B cell (primary cell): ENCODE measurements around the gene ERC1. TPM values are rescaled to one million over a fixed set of nuclear protein-coding genes. Genes with fewer than 3 reads are reported as not detected.
A peak's percentile ranks its signal among the peaks of the same experiment; 100 is the strongest.

ENCODE experiments used
- ATAC-seq: fragments of 200-7000 bp; cut with Tn5 transposase; one replicate; pipeline ENCODE4 v1.10.0; 2021; ENCODE audit warnings: low read depth, mild to moderate bottlenecking, moderate number of reproducible peaks, moderate library complexity
- CTCF ChIA-PET: fragments of 350-600 bp; sonication (Branson Sonifier 250); formaldehyde crosslinking; loops from one replicate; lab custom pipeline; 2021; ENCODE audit warnings: antibody characterized with exemption, inconsistent platforms; lab: Charles Lee
- POLR2A ChIA-PET: fragments of 350-600 bp; sonication (Branson Sonifier 250); formaldehyde crosslinking; loops from one replicate; lab custom pipeline; 2021; ENCODE audit warnings: antibody characterized with exemption; lab: Charles Lee
- DNase-seq: peaks from one replicate; pipeline ENCODE4 v3.0.0; 2013
- H2AFZ ChIP-seq: 2 replicates; pipeline ENCODE4 v1.6.1; 2012; ENCODE audit warnings: mild to moderate bottlenecking, low read depth, low read length; ENCODE audit not compliant: insufficient read depth, poor library complexity, severe bottlenecking
- H3K27ac ChIP-seq, 2 donors: 1 replicate in 1 of 2; 2 replicates in 1 of 2; pipeline ENCODE4 v1.5.1; 2012 to 2013; ENCODE audit warnings: low read length in 2 of 2, mild to moderate bottlenecking in 2 of 2, moderate library complexity in 1 of 2
- H3K27me3 ChIP-seq, 4 experiments: fragments of 200-600 bp in 1 of 4; sonication (generic) in 1 of 4; replicated peaks in 1 of 4; 1 replicate in 2 of 4; 2 replicates in 2 of 4; pipeline versions ENCODE4 v1.6.1 to v1.7.0; 2013 to 2016; ENCODE audit warnings: low read length in 3 of 4, mild to moderate bottlenecking in 2 of 4, mixed read lengths in 1 of 4, moderate library complexity in 1 of 4; ENCODE audit not compliant: insufficient read depth in 4 of 4, control insufficient read depth in 3 of 4; ENCODE audit errors: control extremely low read depth in 1 of 4
- H3K36me3 ChIP-seq, 2 experiments: replicated peaks in 1 of 2; 1 replicate in 1 of 2; 2 replicates in 1 of 2; pipeline versions ENCODE4 v1.6.1 to v1.7.1; 2013; ENCODE audit warnings: low read length in 1 of 2; ENCODE audit not compliant: insufficient read depth in 2 of 2, control insufficient read depth in 1 of 2; ENCODE audit errors: control extremely low read depth in 1 of 2, extremely low read depth in 1 of 2
- H3K4me1 ChIP-seq, 2 donors: fragments of 200-600 bp in 1 of 2; sonication (generic) in 1 of 2; 1 replicate in 1 of 2; 2 replicates in 1 of 2; pipeline versions ENCODE4 v1.5.1 to v1.6.1; 2013 to 2017; ENCODE audit warnings: low read length in 2 of 2; ENCODE audit not compliant: control insufficient read depth in 2 of 2, insufficient read depth in 2 of 2
- H3K4me2 ChIP-seq: replicated peaks from 2 replicates; pipeline ENCODE3; 2012; ENCODE audit warnings: mild to moderate bottlenecking, low read depth, low read length; ENCODE audit not compliant: poor library complexity, severe bottlenecking
- H3K4me3 ChIP-seq, 5 experiments: fragments of 200-600 bp in 1 of 5; sonication (generic) in 1 of 5; 1 replicate in 3 of 5; 2 replicates in 2 of 5; pipeline versions ENCODE4 v1.5.1 to v1.7.0; 2011 to 2016; ENCODE audit warnings: low read length in 4 of 5, mild to moderate bottlenecking in 4 of 5, low read depth in 2 of 5, control low read depth in 1 of 5, moderate library complexity in 1 of 5; ENCODE audit not compliant: insufficient read depth in 1 of 5; ENCODE audit errors: control extremely low read depth in 1 of 5, extremely low read depth in 1 of 5
- H3K79me2 ChIP-seq: fragments of 200-600 bp; sonication (generic); one replicate; pipeline ENCODE4 v1.6.0; 2016; ENCODE audit warnings: low read length; ENCODE audit not compliant: control insufficient read depth, insufficient read depth
- H3K9ac ChIP-seq: fragments of 200-600 bp; sonication (generic); 2 replicates; pipeline ENCODE4 v1.6.1; 2017; ENCODE audit warnings: mild to moderate bottlenecking, low read length, moderate library complexity
- H3K9me3 ChIP-seq, 3 donors: one replicate each; pipeline versions ENCODE4 v1.6.1 to v1.7.1; 2013; ENCODE audit warnings: low read length in 2 of 3; ENCODE audit not compliant: control insufficient read depth in 2 of 3, insufficient read depth in 1 of 3; ENCODE audit errors: control extremely low read depth in 1 of 3
- H4K20me1 ChIP-seq: 2 replicates; pipeline ENCODE4 v1.6.0; 2012; ENCODE audit warnings: mild to moderate bottlenecking, low read length; ENCODE audit not compliant: insufficient read depth, control insufficient read depth, poor library complexity, severe bottlenecking
- H3K27ac Mint-ChIP-seq: one replicate; pipeline ENCODE4 v1.8.0; 2021; ENCODE audit warnings: mixed read lengths
- H3K27me3 Mint-ChIP-seq: one replicate; pipeline ENCODE4 v1.8.0; 2021; ENCODE audit warnings: mixed read lengths
- H3K4me1 Mint-ChIP-seq: one replicate; pipeline ENCODE4 v1.8.0; 2021; ENCODE audit warnings: mixed read lengths
- H3K4me3 Mint-ChIP-seq: one replicate; pipeline ENCODE4 v1.8.0; 2021; ENCODE audit warnings: mixed read lengths
- H3K9me3 Mint-ChIP-seq: one replicate; pipeline ENCODE4 v1.8.0; 2022; ENCODE audit warnings: mixed read lengths; ENCODE audit not compliant: insufficient read depth
- EZH2 ChIP-seq: IDR thresholded peaks from 2 replicates; pipeline ENCODE4 v1.6.1; 2012; ENCODE audit warnings: borderline replicate concordance, low read depth, mild to moderate bottlenecking, moderate library complexity, low read length; ENCODE audit not compliant: insufficient read depth, poor library complexity, severe bottlenecking
- WGBS: methylation state at CpG from one replicate; pipeline ENCODE4 v1.1.5; 2013; ENCODE audit warnings: missing lambda C conversion rate; ENCODE audit not compliant: insufficient coverage; 5-methylcytosine and 5-hydroxymethylcytosine counted together
- intact Hi-C: fragments of 100-400 bp; cut with micrococcal nuclease; formaldehyde crosslinking; loops from one replicate; pipeline ENCODE4 v1.10.0; 2022
- polyA plus RNA-seq: library from polyadenylated mRNA; depleted of rRNA; stranded (reverse); fragments of >200 nt; gene quantifications from 2 replicates; pipeline ENCODE4 v1.2.3, GENCODE V29; 2012
- total RNA-seq, 2 donors: library from RNA; stranded (reverse); fragments of 120-200 nt in 1 of 2; gene quantifications; 1 replicate in 1 of 2; 2 replicates in 1 of 2; pipeline versions ENCODE4 v1.2.3 to v1.2.4, GENCODE V29; 2013 to 2022
- TF ChIP-seq, protein P1 (sequence below): fragments of 200-600 bp; IDR thresholded peaks from one replicate; pipeline ENCODE4 v1.8.0; 2022; ENCODE audit warnings: antibody characterized with exemption, mild to moderate bottlenecking

ERC1 gene
- total and polyA plus RNA-seq, 2 donors (not counting 1 experiment from before 2014, with no cell fraction given) = 4.0 to 77.6 TPM

DNA sequence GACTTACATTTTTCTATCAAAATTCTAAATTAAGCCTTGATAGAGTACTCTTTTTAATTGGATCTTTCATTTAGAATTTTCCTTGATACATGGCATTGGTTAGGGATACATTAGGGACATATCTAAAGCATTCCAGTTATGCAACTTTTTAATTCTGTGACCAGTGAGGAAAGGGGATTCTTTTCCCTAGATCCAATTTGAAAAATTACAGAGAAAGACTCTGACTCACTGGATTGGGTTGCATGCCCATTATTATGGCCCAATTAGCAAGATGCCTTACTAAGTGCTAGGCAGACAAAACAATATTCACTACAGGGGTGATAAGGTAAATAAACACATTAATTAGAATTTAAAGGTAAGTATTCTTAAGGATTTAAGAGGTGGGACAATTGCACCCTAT is 36.3 kb upstream of the ERC1 start:
- intact Hi-C loops = no loop called here
- no peak overlapping the region for H3K4me3 ChIP-seq
- CTCF ChIA-PET = no interaction called here

DNA sequence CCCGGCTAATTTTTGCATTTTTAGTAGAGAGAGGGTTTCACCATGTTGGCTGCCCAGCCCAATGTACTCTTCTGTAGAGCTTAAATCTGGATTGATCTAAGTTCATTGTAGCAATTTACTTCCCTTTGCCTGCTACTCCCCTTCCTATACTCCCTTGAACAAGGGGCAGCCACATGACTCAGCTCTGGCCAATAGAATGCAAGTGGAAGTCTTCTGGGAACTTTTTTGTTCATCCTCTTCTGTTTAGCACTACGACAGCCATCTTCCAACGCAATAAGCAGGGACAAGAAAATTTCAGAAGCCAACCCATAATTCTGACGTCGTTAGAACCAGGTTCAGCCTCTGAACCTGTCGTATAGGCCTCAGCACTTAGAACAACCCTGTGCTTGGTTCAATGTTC is 35.1 kb upstream of the ERC1 start:
- Histone ChIP-seq H2AFZ (no peak overlapping the region), H3K4me3 (no peak overlapping the region), H3K4me2 (no peak overlapping the region), H3K9me3 (no peaks in the 10 kb centered on the region), H3K27ac (no peak overlapping the region), H4K20me1 (no peaks in the 10 kb centered on the region), H3K36me3 (no peaks in the 10 kb centered on the region), H3K79me2 (no peaks in the 10 kb centered on the region), H3K9ac (no peak overlapping the region), H3K27me3 (no peaks in the 10 kb centered on the region), H3K4me1 (peaks cover 0 to 5% of the 10 kb centered on the region in 2 donors)
- ChIA-PET CTCF (no interaction called here), POLR2A (no interaction called here)
- intact Hi-C loops = no loop called here
- no peaks in the 10 kb centered on the region for H3K27me3 Mint-ChIP-seq
- ATAC-seq = no peak
- no peak overlapping the region for H3K4me3 Mint-ChIP-seq
- H3K9me3 Mint-ChIP-seq = no peaks in the 10 kb centered on the region
- TF ChIP-seq, protein P1, sequence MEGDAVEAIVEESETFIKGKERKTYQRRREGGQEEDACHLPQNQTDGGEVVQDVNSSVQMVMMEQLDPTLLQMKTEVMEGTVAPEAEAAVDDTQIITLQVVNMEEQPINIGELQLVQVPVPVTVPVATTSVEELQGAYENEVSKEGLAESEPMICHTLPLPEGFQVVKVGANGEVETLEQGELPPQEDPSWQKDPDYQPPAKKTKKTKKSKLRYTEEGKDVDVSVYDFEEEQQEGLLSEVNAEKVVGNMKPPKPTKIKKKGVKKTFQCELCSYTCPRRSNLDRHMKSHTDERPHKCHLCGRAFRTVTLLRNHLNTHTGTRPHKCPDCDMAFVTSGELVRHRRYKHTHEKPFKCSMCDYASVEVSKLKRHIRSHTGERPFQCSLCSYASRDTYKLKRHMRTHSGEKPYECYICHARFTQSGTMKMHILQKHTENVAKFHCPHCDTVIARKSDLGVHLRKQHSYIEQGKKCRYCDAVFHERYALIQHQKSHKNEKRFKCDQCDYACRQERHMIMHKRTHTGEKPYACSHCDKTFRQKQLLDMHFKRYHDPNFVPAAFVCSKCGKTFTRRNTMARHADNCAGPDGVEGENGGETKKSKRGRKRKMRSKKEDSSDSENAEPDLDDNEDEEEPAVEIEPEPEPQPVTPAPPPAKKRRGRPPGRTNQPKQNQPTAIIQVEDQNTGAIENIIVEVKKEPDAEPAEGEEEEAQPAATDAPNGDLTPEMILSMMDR = no peak
- TF ChIP-seq EZH2 = no peak
- WGBS = 100% methylated on average over 2 of the region's 6 CpGs
- DNase-seq = no peak
- peaks cover 7% of the 10 kb centered on the region for H3K4me1 Mint-ChIP-seq
- peak overlapping the region; percentile 53 for H3K27ac Mint-ChIP-seq

More for the DNA sequence above, 36.3 kb upstream of the ERC1 start:
- Histone ChIP-seq H3K9ac (no peak overlapping the region), H3K4me1 (peaks cover 0 to 10% of the 10 kb centered on the region in 2 donors), H3K27ac (no peak overlapping the region), H3K4me2 (no peak overlapping the region), H3K79me2 (no peaks in the 10 kb centered on the region), H2AFZ (no peak overlapping the region), H3K9me3 (no peaks in the 10 kb centered on the region), H3K27me3 (no peaks in the 10 kb centered on the region), H3K36me3 (no peaks in the 10 kb centered on the region), H4K20me1 (no peaks in the 10 kb centered on the region)
- Mint-ChIP-seq H3K9me3 (no peaks in the 10 kb centered on the region), H3K4me1 (peaks cover 7% of the 10 kb centered on the region), H3K27me3 (no peaks in the 10 kb centered on the region), H3K4me3 (no peak overlapping the region), H3K27ac (no peak overlapping the region)
- ATAC-seq = no peak
- POLR2A ChIA-PET = no interaction called here
- TF ChIP-seq, protein P1 = no peak
- no peak for TF ChIP-seq EZH2
- DNase-seq = no peak
